ENCODE results near the gene LRMDA. TPM values are rescaled to one million over a fixed set of nuclear protein-coding genes. Genes with fewer than 3 reads are reported as not detected.

The LRMDA gene
- total and polyA plus RNA-seq, 2 of the 4 experiments (the other 2 are of a cell fraction), result 0.07 TPM; not detected in 1

DNA sequence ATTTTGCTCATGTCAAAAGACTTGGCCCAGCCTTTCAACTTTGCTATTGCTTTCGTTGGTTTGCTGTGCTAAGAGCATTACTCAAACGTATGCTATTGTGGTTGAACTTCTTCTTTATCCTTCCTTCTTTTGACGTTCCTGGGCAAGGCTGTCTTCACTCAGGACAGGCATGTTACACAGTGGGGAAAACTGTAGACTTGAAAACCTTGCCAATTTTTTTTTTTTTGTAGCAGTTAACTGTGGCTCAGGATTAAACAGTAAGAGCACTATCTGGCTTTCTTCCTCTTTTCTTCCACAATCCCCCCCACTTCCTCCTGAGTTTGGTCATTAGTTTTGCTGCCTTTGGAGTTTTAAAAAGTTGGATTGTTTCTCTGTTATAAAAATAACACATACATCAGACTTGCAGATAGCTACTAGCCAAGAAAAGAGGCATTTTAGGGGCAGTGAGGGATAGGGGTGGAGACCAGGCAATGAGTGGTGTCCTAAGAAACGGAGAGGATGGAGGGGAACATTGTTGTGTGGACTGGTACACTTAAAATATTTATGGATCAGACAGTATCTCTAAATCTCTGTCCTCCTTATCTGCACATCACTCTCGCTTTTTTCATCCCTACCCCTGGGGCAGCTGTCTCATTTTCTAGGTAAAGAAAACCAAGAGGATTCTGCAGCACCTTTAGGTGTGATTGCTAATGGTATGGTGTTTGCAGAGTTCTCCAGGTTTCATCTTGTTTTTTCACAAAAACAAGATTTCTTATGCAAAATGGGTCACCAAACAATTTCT is 181.7 kb downstream of the LRMDA start:
- Histone ChIP-seq H3K9ac (ENCODE audit: low read depth, low read length) (no peak overlapping the region), H3K14ac (replicated peaks; ENCODE audit: low read depth, low read length) (no peak overlapping the region), H3K4ac (ENCODE audit: low read depth, low read length) (no peak overlapping the region), H3K9me1 (ENCODE audit: insufficient read depth, low read length) (no peaks in the 10 kb centered on the region), H3K79me1 (ENCODE audit: low read depth in 1 of 2, low read length in 2 of 2) (no peaks in the 10 kb centered on the region), H3K23ac (ENCODE audit: low read depth, low read length) (no peak overlapping the region), H4K5ac (ENCODE audit: low read depth, low read length) (no peak overlapping the region), H3K27ac (ENCODE audit: insufficient read depth, low read length) (no peak overlapping the region), H3K27me3 (ENCODE audit: control insufficient read depth, insufficient read depth, low read length) (peaks cover 10% of the 10 kb centered on the region; the same call in 1 of the 2 replicates), H2BK20ac (ENCODE audit: low read depth, low read length) (no peak overlapping the region), H2BK5ac (ENCODE audit: low read depth, low read length, poor library complexity, severe bottlenecking) (no peak overlapping the region), H3K36me3 (ENCODE audit: control insufficient read depth, insufficient read depth, low read length) (no peaks in the 10 kb centered on the region), H3K4me3 (ENCODE audit: insufficient read depth, low read depth, low read length) (no peak overlapping the region), H3K4me1 (ENCODE audit: control insufficient read depth, insufficient read depth, low read length) (no peaks in the 10 kb centered on the region), H3K9me3 (ENCODE audit: control insufficient read depth, insufficient read depth, low read length) (no peaks in the 10 kb centered on the region), H3K56ac (ENCODE audit: extremely low read depth, insufficient read depth, low read length) (no peak overlapping the region), H4K91ac (ENCODE audit: insufficient read depth, low read depth, low read length) (no peak overlapping the region), H2BK15ac (ENCODE audit: low read depth, low read length) (no peak overlapping the region), H4K8ac (ENCODE audit: low read depth in 2 of 2, low read length in 2 of 2) (no peak overlapping the region), H2AK5ac (ENCODE audit: low read depth, low read length) (no peak overlapping the region), H3K4me2 (ENCODE audit: low read depth, low read length) (no peak overlapping the region), H2BK120ac (ENCODE audit: low read depth, low read length) (no peak overlapping the region), H4K20me1 (ENCODE audit: insufficient read depth, low read length) (no peaks in the 10 kb centered on the region), H2AFZ (replicated peaks; ENCODE audit: low read length, poor library complexity) (no peak overlapping the region), H2AK9ac (replicated peaks; ENCODE audit: low read depth, low read length, poor library complexity) (no peak overlapping the region), H3K18ac (ENCODE audit: low read depth, low read length) (no peak overlapping the region)
- TF ChIP-seq RCOR1 (IDR thresholded peaks at IDR 0.05; ENCODE audit: insufficient replicate concordance, low read length) (no peak), MAFK (IDR thresholded peaks at IDR 0.05; ENCODE audit: low read depth, low read length) (no peak), NFE2L2 (IDR thresholded peaks at IDR 0.05; ENCODE audit: low read depth, low read length) (no peak), POLR2A (IDR thresholded peaks at IDR 0.05; ENCODE audit: low read depth, low read length) (no peak), CHD1 (IDR thresholded peaks at IDR 0.05; ENCODE audit: low read depth, low read length) (no peak)
- ATAC-seq (ENCODE audit: low read depth), result no peak
- no peak for DNase-seq
- no CpG with 5 or more reads among the region's 5 CpGs for WGBS, 2 experiments (ENCODE audit: extremely low coverage in 2 of 2, insufficient read length in 1 of 2)
- dilution Hi-C loops (cut with HindIII; ENCODE audit: low sequenced_read_pairs, unreplicated experiment), result no loop called here
- intact Hi-C loops (cut with micrococcal nuclease), result no loop called here
- CTCF ChIA-PET, result no interaction called here
- in situ Hi-C loops (cut with MboI; ENCODE audit: low sequenced_read_pairs), result no loop called here
- no TSS peak for BruUV-seq (replicated peaks)
- POLR2A ChIA-PET (ENCODE audit: unreplicated experiment), result no interaction called here

Measured in IMR-90 (cell line).